ENCODE data around the gene CHD3.

DNA sequence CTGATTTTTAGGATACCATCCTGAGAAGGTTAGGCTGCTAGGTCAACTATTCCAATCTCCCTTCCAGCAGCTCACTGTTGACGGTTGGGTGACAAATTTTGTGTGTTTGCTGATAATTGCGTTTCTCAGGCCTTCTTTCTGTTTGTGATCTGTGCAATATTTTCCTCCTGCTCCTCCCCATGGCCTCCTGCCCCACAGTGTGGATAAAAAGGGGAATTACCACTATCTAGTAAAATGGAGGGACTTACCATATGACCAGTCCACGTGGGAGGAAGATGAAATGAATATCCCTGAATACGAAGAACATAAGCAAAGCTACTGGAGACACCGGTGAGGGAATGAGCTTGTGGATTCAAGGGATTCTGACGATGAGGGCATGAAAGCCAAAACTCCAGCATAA is 9.2 kb downstream of the CHD3 start:
- no peak for TF ChIP-seq YY1 (IDR thresholded peaks at IDR 0.05; ENCODE audit: insufficient read depth, insufficient read length)
- TF ChIP-seq ZNF274 (IDR thresholded peaks at IDR 0.05; ENCODE audit: low read depth, low read length), result no peak

Measured in NT2/D1 (cell line).